Measurements from ENCODE around the gene MCF2L.

DNA sequence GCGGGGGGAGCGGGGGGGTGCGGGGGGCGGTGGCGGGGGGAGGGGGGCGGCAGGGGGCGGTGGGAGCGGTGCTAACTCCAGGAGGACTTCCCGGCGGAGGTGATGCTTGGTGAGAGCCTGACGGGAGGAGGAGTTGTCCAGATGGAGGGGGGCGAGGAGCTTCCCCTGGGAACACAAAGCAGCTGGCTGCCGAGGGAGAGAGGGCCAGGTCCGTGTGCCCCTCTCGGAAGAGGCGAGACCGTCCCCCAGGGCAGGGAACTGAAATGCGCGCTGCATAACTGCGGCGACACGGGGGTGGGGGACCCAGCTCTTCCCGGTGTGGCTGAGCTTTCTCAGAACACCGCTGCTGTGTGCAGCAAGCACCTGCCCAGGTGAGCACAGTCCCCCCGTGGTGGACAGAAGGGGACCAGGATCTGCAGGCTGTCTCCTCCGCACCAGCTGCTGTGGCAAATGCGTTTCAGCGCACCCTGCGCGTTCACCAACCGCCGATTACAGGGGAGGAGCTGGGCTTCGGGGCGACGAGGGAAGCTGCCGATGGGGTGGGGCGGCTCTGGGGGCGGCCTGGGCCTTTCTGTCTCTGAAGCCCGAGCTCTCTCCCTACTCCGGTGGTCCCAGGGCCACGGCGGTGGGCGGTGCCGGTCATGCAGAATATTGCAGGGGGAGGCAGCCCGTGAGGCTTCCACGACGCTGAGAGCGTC is 81.9 kb downstream of the MCF2L start:
- no peak for TF ChIP-seq ZNF331 (CRISPR knock-in tag; IDR thresholded peaks at IDR 0.05; ENCODE audit: low read depth)
- TF ChIP-seq CREB1 (CRISPR knock-in tag; IDR thresholded peaks at IDR 0.05; ENCODE audit: low read depth), result no peak
- TF ChIP-seq, protein P1, sequence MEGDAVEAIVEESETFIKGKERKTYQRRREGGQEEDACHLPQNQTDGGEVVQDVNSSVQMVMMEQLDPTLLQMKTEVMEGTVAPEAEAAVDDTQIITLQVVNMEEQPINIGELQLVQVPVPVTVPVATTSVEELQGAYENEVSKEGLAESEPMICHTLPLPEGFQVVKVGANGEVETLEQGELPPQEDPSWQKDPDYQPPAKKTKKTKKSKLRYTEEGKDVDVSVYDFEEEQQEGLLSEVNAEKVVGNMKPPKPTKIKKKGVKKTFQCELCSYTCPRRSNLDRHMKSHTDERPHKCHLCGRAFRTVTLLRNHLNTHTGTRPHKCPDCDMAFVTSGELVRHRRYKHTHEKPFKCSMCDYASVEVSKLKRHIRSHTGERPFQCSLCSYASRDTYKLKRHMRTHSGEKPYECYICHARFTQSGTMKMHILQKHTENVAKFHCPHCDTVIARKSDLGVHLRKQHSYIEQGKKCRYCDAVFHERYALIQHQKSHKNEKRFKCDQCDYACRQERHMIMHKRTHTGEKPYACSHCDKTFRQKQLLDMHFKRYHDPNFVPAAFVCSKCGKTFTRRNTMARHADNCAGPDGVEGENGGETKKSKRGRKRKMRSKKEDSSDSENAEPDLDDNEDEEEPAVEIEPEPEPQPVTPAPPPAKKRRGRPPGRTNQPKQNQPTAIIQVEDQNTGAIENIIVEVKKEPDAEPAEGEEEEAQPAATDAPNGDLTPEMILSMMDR (conservative IDR thresholded peaks at IDR 0.05; ENCODE audit: low read depth in 2 of 2), result no peak
- no peak for TF ChIP-seq EZH2 (IDR thresholded peaks at IDR 0.05; ENCODE audit: low read depth, unreplicated experiment)
